Caco-2 (cell line): Measurements from ENCODE around the gene CNOT10. TPM values are rescaled to one million over a fixed set of nuclear protein-coding genes. Genes with fewer than 3 reads are reported as not detected.

Experiments
- BruUV-seq: library from RNA; stranded (reverse); fragments of 400-500 nt; replicated peaks from 2 replicates; lab custom pipeline; 2021; lab: Mats Ljungman, UMichigan
- CTCF ChIA-PET: fragments of 300-600 bp; sonication (Branson Sonifier 250); formaldehyde crosslinking; loops from one replicate; lab custom pipeline; 2022; ENCODE audit warnings: antibody characterized with exemption; lab: Charles Lee
- POLR2A ChIA-PET: fragments of 300-600 bp; sonication (Branson Sonifier 250); formaldehyde crosslinking; loops from one replicate; lab custom pipeline; 2022; ENCODE audit warnings: antibody characterized with exemption; lab: Charles Lee
- DNase-seq, 2 experiments: peaks; one replicate each; pipeline versions ENCODE4 v3.0.0 to v3.0.0-alpha.2; 2020 to 2022
- H3K27me3 ChIP-seq: replicated peaks from 2 replicates; pipeline ENCODE4 v1.6.0; 2011; ENCODE audit warnings: low read length; ENCODE audit not compliant: control insufficient read depth, insufficient read depth
- H3K36me3 ChIP-seq: 2 replicates; pipeline ENCODE4 v1.5.1; 2011; ENCODE audit warnings: low read length; ENCODE audit not compliant: control insufficient read depth, insufficient read depth
- H3K4me1 ChIP-seq: fragments of 250-450 bp; sonication (Bioruptor Pico); 2 replicates; pipeline ENCODE4 v1.5.1; 2020; ENCODE audit warnings: mild to moderate bottlenecking
- H3K4me3 ChIP-seq: 2 replicates; pipeline ENCODE4 v1.5.1; 2011; ENCODE audit warnings: low read depth, mild to moderate bottlenecking, control low read depth, low read length
- H3K9me3 ChIP-seq: fragments of 250-450 bp; sonication (Bioruptor Pico); 2 replicates; pipeline ENCODE4 v1.5.1; 2020; ENCODE audit warnings: mild to moderate bottlenecking, moderate library complexity
- H3K27ac Mint-ChIP-seq: one replicate; pipeline ENCODE4 v1.8.0; 2022; ENCODE audit warnings: mixed read lengths; ENCODE audit not compliant: unreplicated experiment
- H3K27me3 Mint-ChIP-seq: one replicate; pipeline ENCODE4 v1.8.0; 2022; ENCODE audit warnings: mixed read lengths; ENCODE audit not compliant: insufficient read depth, unreplicated experiment
- H3K36me3 Mint-ChIP-seq: one replicate; pipeline ENCODE4 v1.8.0; 2022; ENCODE audit warnings: mild to moderate bottlenecking, mixed read lengths; ENCODE audit not compliant: insufficient read depth, unreplicated experiment
- H3K4me1 Mint-ChIP-seq: one replicate; pipeline ENCODE4 v1.8.0; 2022; ENCODE audit warnings: low read depth, mixed read lengths; ENCODE audit not compliant: unreplicated experiment
- H3K4me3 Mint-ChIP-seq: one replicate; pipeline ENCODE4 v1.8.0; 2022; ENCODE audit warnings: mild to moderate bottlenecking, moderate library complexity, mixed read lengths; ENCODE audit not compliant: unreplicated experiment
- H3K9me3 Mint-ChIP-seq: one replicate; pipeline ENCODE4 v1.8.0; 2022; ENCODE audit warnings: mixed read lengths; ENCODE audit not compliant: unreplicated experiment
- intact Hi-C: fragments of 100-400 bp; cut with micrococcal nuclease; formaldehyde crosslinking; loops from one replicate; pipeline ENCODE4 v1.10.0; 2022; ENCODE audit not compliant: unreplicated experiment
- total RNA-seq: library from RNA; stranded (reverse); gene quantifications from 2 replicates; pipeline ENCODE4 v1.2.3, GENCODE V29; 2022
- TF ChIP-seq, protein P1 (sequence below), 2 experiments: fragments of 200-600 bp in 1 of 2; IDR thresholded peaks; 1 replicate in 1 of 2; 2 replicates in 1 of 2; pipeline versions ENCODE4 v1.5.1 to v1.8.0; 2011 to 2022; ENCODE audit warnings: antibody characterized with exemption in 1 of 2, control low read depth in 1 of 2, inconsistent platforms in 1 of 2, low read depth in 1 of 2, low read length in 1 of 2, mild to moderate bottlenecking in 1 of 2, moderate library complexity in 1 of 2; ENCODE audit not compliant: insufficient read depth in 1 of 2, severe bottlenecking in 1 of 2, unreplicated experiment in 1 of 2

Gene CNOT10
- total RNA-seq, 1 experiment from 2014 or later: 49.5 TPM

GRCh38 chr3:32643354-32643753 is 41.6 kb upstream of the CNOT10 start:
- TF ChIP-seq, protein P1, sequence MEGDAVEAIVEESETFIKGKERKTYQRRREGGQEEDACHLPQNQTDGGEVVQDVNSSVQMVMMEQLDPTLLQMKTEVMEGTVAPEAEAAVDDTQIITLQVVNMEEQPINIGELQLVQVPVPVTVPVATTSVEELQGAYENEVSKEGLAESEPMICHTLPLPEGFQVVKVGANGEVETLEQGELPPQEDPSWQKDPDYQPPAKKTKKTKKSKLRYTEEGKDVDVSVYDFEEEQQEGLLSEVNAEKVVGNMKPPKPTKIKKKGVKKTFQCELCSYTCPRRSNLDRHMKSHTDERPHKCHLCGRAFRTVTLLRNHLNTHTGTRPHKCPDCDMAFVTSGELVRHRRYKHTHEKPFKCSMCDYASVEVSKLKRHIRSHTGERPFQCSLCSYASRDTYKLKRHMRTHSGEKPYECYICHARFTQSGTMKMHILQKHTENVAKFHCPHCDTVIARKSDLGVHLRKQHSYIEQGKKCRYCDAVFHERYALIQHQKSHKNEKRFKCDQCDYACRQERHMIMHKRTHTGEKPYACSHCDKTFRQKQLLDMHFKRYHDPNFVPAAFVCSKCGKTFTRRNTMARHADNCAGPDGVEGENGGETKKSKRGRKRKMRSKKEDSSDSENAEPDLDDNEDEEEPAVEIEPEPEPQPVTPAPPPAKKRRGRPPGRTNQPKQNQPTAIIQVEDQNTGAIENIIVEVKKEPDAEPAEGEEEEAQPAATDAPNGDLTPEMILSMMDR (IDR thresholded peaks at IDR 0.05; ENCODE audit: insufficient read depth in 1 of 2, low read depth in 1 of 2, low read length in 1 of 2, severe bottlenecking in 1 of 2, unreplicated experiment in 1 of 2): no peak
- no peaks in the 10 kb centered on the region for H3K27me3 Mint-ChIP-seq
- no peaks in the 10 kb centered on the region for H3K9me3 Mint-ChIP-seq
- peak in 1 of 2 experiments; percentile 24 for DNase-seq
- intact Hi-C loops: no loop called here
- ChIA-PET CTCF (interaction anchor here (0.9 to 1.3 kb wide), 2 partner anchors 83 to 134 kb away, joined by 3 to 4 read pairs; no protein-coding TSS in a partner anchor), POLR2A (interaction anchor here (0.6 kb wide), 1 partner anchor 142 kb away, joined by 6 read pairs; no protein-coding TSS in a partner anchor)
- no peak overlapping the region for H3K4me3 Mint-ChIP-seq
- Histone ChIP-seq H3K4me3 (no peak overlapping the region), H3K27me3 (no peaks in the 10 kb centered on the region), H3K9me3 (no peaks in the 10 kb centered on the region), H3K4me1 (peaks cover 8% of the 10 kb centered on the region; the same call in 1 of the 2 replicates), H3K36me3 (no peaks in the 10 kb centered on the region)
- H3K27ac Mint-ChIP-seq: no peak overlapping the region
- no peaks in the 10 kb centered on the region for H3K36me3 Mint-ChIP-seq
- H3K4me1 Mint-ChIP-seq: peaks cover 8% of the 10 kb centered on the region
- BruUV-seq: no TSS peak

GRCh38 chr3:32643816-32644215 is 41.2 kb upstream of the CNOT10 start:
- H3K27me3 ChIP-seq: no peaks in the 10 kb centered on the region
- no peak overlapping the region for H3K27ac Mint-ChIP-seq
- H3K36me3 ChIP-seq: no peaks in the 10 kb centered on the region
- peaks cover 8% of the 10 kb centered on the region for H3K4me1 Mint-ChIP-seq
- no peaks in the 10 kb centered on the region for H3K27me3 Mint-ChIP-seq
- no peak overlapping the region for H3K4me3 Mint-ChIP-seq
- no TSS peak for BruUV-seq
- intact Hi-C loops: no loop called here
- ChIA-PET CTCF (interaction anchor here (0.9 to 1.3 kb wide), 2 partner anchors 83 to 134 kb away, joined by 3 to 4 read pairs; no protein-coding TSS in a partner anchor), POLR2A (interaction anchor here (0.6 kb wide), 1 partner anchor 143 kb away, joined by 6 read pairs; no protein-coding TSS in a partner anchor)
- H3K9me3 ChIP-seq: no peaks in the 10 kb centered on the region
- TF ChIP-seq, protein P1 (IDR thresholded peaks at IDR 0.05; ENCODE audit: insufficient read depth in 1 of 2, low read depth in 1 of 2, low read length in 1 of 2, severe bottlenecking in 1 of 2, unreplicated experiment in 1 of 2): no peak
- no peak overlapping the region for H3K4me3 ChIP-seq
- DNase-seq: no peak
- H3K4me1 ChIP-seq: peaks cover 8% of the 10 kb centered on the region; the same call in 1 of the 2 replicates
- H3K36me3 Mint-ChIP-seq: no peaks in the 10 kb centered on the region
- no peaks in the 10 kb centered on the region for H3K9me3 Mint-ChIP-seq

GRCh38 chr3:32644380-32644779 is 40.6 kb upstream of the CNOT10 start:
- H3K4me3 Mint-ChIP-seq: no peak overlapping the region
- H3K4me3 ChIP-seq: no peak overlapping the region
- DNase-seq: no peak
- H3K27me3 ChIP-seq: no peaks in the 10 kb centered on the region
- H3K36me3 Mint-ChIP-seq: no peaks in the 10 kb centered on the region
- no peak overlapping the region for H3K27ac Mint-ChIP-seq
- no peaks in the 10 kb centered on the region for H3K36me3 ChIP-seq
- POLR2A ChIA-PET: no interaction called here
- no peaks in the 10 kb centered on the region for H3K9me3 Mint-ChIP-seq
- intact Hi-C loops: no loop called here
- BruUV-seq: no TSS peak
- H3K27me3 Mint-ChIP-seq: no peaks in the 10 kb centered on the region
- H3K9me3 ChIP-seq: no peaks in the 10 kb centered on the region
- peaks cover 8% of the 10 kb centered on the region; the same call in 1 of the 2 replicates for H3K4me1 ChIP-seq
- peaks cover 8% of the 10 kb centered on the region for H3K4me1 Mint-ChIP-seq
- CTCF ChIA-PET: no interaction called here
- TF ChIP-seq, protein P1 (IDR thresholded peaks at IDR 0.05; ENCODE audit: insufficient read depth in 1 of 2, low read depth in 1 of 2, low read length in 1 of 2, severe bottlenecking in 1 of 2, unreplicated experiment in 1 of 2): no peak
